GM21360 (cell line): ENCODE data around the gene TM4SF20.
"Not testable (repeated sequence)": the region's sequence is repeated elsewhere in the genome, so short reads cannot be mapped to it uniquely, and the experiment has no call there.

ENCODE experiments used
- ATAC-seq: cut with Tn5 transposase; IDR thresholded peaks from one replicate; pipeline ENCODE4 v1.9.1; 2021; ENCODE audit warnings: mild to moderate bottlenecking, moderate library complexity; ENCODE audit not compliant: unreplicated experiment

TM4SF20 gene

GRCh38 chr2:227368574-227368973 lies 10.5 kb downstream of the TM4SF20 start:
- ATAC-seq, result no peak

- ATAC-seq, result no peak
Observed at GRCh38 chr2:227367427-227367795, 11.7 kb downstream of the TM4SF20 start.

- no peak for ATAC-seq
Observed at GRCh38 chr2:227366769-227367426, 12.2 kb downstream of the TM4SF20 start.

- no peak for ATAC-seq
Observed at GRCh38 chr2:227365833-227366232, 13.3 kb downstream of the TM4SF20 start.

GRCh38 chr2:227364585-227365263 lies 14.4 kb downstream of the TM4SF20 start:
- not testable (repeated sequence) for ATAC-seq

- no peak for ATAC-seq
Observed at GRCh38 chr2:227363756-227364155, 15.3 kb downstream of the TM4SF20 start.

- no peak for ATAC-seq
Observed at GRCh38 chr2:227360351-227360750, 18.8 kb downstream of the TM4SF20 start.

GRCh38 chr2:227351639-227352038 lies 27.5 kb downstream of the TM4SF20 start:
- peak; percentile 96 for ATAC-seq

GRCh38 chr2:227349989-227350612 lies 29.0 kb downstream of the TM4SF20 start:
- no peak for ATAC-seq

- ATAC-seq, result no peak
Observed at GRCh38 chr2:227348324-227348723, 30.8 kb downstream of the TM4SF20 start.

- no peak for ATAC-seq
Observed at GRCh38 chr2:227347117-227347516, 32.0 kb downstream of the TM4SF20 start.

- ATAC-seq, result no peak
Observed at GRCh38 chr2:227344231-227344630, 34.9 kb downstream of the TM4SF20 start.

- no peak for ATAC-seq
Observed at GRCh38 chr2:227341553-227341952, 37.6 kb downstream of the TM4SF20 start.

GRCh38 chr2:227340106-227340505 lies 39.0 kb downstream of the TM4SF20 start:
- ATAC-seq, result no peak

GRCh38 chr2:227339098-227339599 lies 40.0 kb downstream of the TM4SF20 start:
- no peak for ATAC-seq

GRCh38 chr2:227337442-227337841 lies 41.7 kb downstream of the TM4SF20 start:
- no peak for ATAC-seq

- no peak for ATAC-seq
Observed at GRCh38 chr2:227335713-227336112, 43.4 kb downstream of the TM4SF20 start.

- no peak for ATAC-seq
Observed at GRCh38 chr2:227326783-227327182, 52.3 kb downstream of the TM4SF20 start.

GRCh38 chr2:227325839-227326195 lies 53.3 kb downstream of the TM4SF20 start:
- ATAC-seq, result no peak

GRCh38 chr2:227324995-227325838 lies 53.9 kb downstream of the TM4SF20 start, which contains the start of gene MFF:
Gene MFF (plus strand): TSS chr2:227325251. CDS start chr2:227330666, 5,415 bp downstream.
- peak; percentile 96 for ATAC-seq

GRCh38 chr2:227324642-227324994 lies 54.5 kb downstream of the TM4SF20 start:
- peak; percentile 1 for ATAC-seq
